Mucosa of rectum (tissue), 2 donors: ENCODE data around the gene ANKRD18A.
"Not testable (repeated sequence)": the region's sequence is repeated elsewhere in the genome, so short reads cannot be mapped to it uniquely, and the experiment has no call there.

ENCODE experiments used
- H3K27ac ChIP-seq, 2 donors: one replicate each; pipeline ENCODE4 v1.7.0; 2013; ENCODE audit warnings: inconsistent platforms in 2 of 2, low read depth in 2 of 2, low read length in 2 of 2
- H3K27me3 ChIP-seq, 2 donors: one replicate each; pipeline ENCODE4 v1.7.0; 2013; ENCODE audit warnings: low read length in 2 of 2; ENCODE audit not compliant: control insufficient read depth in 2 of 2, insufficient read depth in 2 of 2
- H3K36me3 ChIP-seq, 2 donors: one replicate each; pipeline ENCODE4 v1.7.0; 2013; ENCODE audit warnings: low read length in 2 of 2; ENCODE audit not compliant: control insufficient read depth in 2 of 2, insufficient read depth in 2 of 2
- H3K4me1 ChIP-seq, 2 donors: one replicate each; pipeline ENCODE4 v1.7.0; 2013; ENCODE audit warnings: low read length in 2 of 2, mild to moderate bottlenecking in 1 of 2; ENCODE audit not compliant: control insufficient read depth in 2 of 2, insufficient read depth in 2 of 2
- H3K4me3 ChIP-seq, 2 donors: one replicate each; pipeline ENCODE4 v1.7.0; 2013; ENCODE audit warnings: low read length in 2 of 2
- H3K9ac ChIP-seq, 2 donors: one replicate each; pipeline ENCODE4 v1.7.0; 2013; ENCODE audit warnings: low read length in 2 of 2, low read depth in 1 of 2, mild to moderate bottlenecking in 1 of 2
- H3K9me3 ChIP-seq, 2 donors: one replicate each; pipeline ENCODE4 v1.7.0; 2013; ENCODE audit warnings: low read length in 2 of 2; ENCODE audit not compliant: control insufficient read depth in 2 of 2
- donor health status: healthy.
- donor health status: Normal muscosa, but diverticular disease.

The ANKRD18A gene

DNA sequence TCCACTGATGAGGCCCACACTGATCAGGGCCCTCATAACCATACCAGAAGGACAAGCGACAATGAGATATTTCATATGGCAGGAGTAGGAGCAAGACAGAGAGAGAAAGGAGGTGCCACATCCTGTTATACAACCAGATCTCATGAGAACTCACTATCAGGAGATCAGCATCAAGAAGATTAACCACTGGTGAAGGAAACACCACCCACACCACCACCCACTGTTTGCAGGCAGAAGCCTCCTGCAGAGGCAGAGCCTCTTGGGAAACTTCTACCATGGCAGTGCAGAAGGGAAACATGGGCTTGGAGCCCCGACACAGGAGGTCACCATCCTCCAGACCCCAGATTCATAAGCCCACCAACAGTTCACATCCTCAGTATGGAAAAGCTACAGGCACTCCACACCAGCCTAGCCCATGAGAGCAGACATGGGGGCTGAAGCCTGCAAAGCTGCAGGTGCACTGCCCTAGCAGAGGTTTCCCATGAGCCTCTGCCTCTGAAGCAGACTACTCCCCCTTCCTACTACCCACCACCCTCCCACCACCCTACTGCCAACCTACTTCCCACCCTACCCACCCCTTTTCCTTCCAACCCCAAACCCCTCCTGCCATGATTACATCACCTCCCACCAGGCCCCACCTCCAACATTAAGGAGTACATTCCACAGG, 73.8 kb downstream of the ANKRD18A start:
- H3K4me3 ChIP-seq, H3K9me3 ChIP-seq, H3K9ac ChIP-seq, H3K36me3 ChIP-seq, H3K4me1 ChIP-seq, H3K27me3 ChIP-seq, H3K27ac ChIP-seq: not testable (repeated sequence)

- not testable (repeated sequence) for H3K27ac ChIP-seq, H3K27me3 ChIP-seq, H3K4me3 ChIP-seq, H3K36me3 ChIP-seq, H3K9ac ChIP-seq, H3K4me1 ChIP-seq, H3K9me3 ChIP-seq
Observed at GRCh38 chr9:38540535-38540934, 79.9 kb downstream of the ANKRD18A start.

DNA sequence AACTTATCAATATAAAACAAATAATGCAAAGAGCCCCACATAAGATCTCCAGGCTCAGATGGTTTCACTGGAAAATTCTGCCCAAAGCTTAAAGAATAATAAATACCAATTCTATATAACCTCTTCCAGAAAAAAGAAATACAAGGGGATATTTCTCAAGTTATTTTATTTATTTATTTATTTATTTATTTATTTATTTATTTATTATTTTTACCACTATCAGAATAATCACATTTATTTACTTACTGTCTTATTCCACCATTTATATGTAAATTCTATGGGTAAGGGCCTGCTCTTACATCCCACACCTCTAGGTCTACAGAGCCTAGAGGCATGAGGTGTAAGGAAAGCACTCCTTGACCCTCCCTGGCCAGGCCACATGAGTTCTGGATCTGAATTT, 91.1 kb downstream of the ANKRD18A start:
- H3K9ac ChIP-seq = no peak overlapping the region
- H3K4me3 ChIP-seq = no peak overlapping the region
- no peaks in the 10 kb centered on the region for H3K36me3 ChIP-seq
- no peak overlapping the region for H3K27ac ChIP-seq
- no peaks in the 10 kb centered on the region for H3K27me3 ChIP-seq
- H3K9me3 ChIP-seq = no peaks in the 10 kb centered on the region
- no peaks in the 10 kb centered on the region for H3K4me1 ChIP-seq

- H3K27me3 ChIP-seq = no peaks in the 10 kb centered on the region
- no peak overlapping the region for H3K27ac ChIP-seq
- H3K36me3 ChIP-seq = no peaks in the 10 kb centered on the region
- H3K9ac ChIP-seq = no peak overlapping the region
- no peaks in the 10 kb centered on the region for H3K9me3 ChIP-seq
- no peaks in the 10 kb centered on the region for H3K4me1 ChIP-seq
- H3K4me3 ChIP-seq = no peak overlapping the region
Observed at GRCh38 chr9:38527503-38527902, 92.9 kb downstream of the ANKRD18A start.

DNA sequence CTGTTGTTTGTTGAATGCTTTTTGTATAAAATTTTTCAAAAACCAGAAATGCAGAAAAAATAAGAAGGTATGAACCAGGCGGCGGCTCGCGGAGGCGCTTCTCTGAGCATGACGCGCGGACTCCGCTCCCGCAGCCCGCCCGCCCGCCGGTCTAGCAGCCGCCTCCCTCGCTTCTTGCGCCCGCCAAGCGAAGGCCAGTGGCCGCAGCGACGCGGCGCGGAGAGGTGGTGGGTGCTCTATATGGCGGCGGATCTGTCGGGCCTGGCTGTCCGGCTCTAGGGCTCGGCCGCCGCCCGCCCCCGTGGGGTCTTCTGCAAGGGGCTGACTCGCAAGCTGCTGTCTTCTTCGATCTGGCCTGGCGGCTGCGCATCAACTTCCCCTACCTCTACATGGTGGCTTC, 93.8 kb downstream of the ANKRD18A start:
- no peak overlapping the region for H3K27ac ChIP-seq
- no peaks in the 10 kb centered on the region for H3K27me3 ChIP-seq
- no peaks in the 10 kb centered on the region for H3K9me3 ChIP-seq
- no peaks in the 10 kb centered on the region for H3K36me3 ChIP-seq
- no peak overlapping the region for H3K9ac ChIP-seq
- H3K4me3 ChIP-seq = no peak overlapping the region
- no peaks in the 10 kb centered on the region for H3K4me1 ChIP-seq

GRCh38 chr9:38523121-38523520, 97.3 kb downstream of the ANKRD18A start:
- H3K27me3 ChIP-seq = no peaks in the 10 kb centered on the region
- no peak overlapping the region for H3K27ac ChIP-seq
- no peaks in the 10 kb centered on the region for H3K36me3 ChIP-seq
- no peaks in the 10 kb centered on the region for H3K4me1 ChIP-seq
- H3K9me3 ChIP-seq = no peaks in the 10 kb centered on the region
- H3K9ac ChIP-seq = no peak overlapping the region
- H3K4me3 ChIP-seq = no peak overlapping the region

DNA sequence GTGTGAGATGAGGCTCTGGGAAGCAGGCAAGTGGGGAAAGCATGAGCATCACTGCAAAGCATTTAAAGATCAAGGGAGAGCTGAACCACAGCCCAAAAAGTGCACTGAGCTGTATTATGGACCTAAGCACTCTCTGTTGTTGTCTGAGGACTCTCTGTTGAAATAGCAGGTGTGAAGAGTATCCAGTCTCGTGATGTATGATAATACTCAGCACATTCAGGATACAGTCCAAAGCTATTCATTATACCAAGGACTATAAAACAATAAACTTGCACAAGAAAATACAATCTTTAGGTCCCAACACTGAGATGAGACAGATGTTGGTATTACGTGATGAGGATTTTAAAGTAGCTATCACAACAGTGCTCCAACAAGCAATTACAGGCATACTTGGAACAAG, 98.6 kb downstream of the ANKRD18A start:
- H3K9me3 ChIP-seq = no peaks in the 10 kb centered on the region
- no peak overlapping the region for H3K4me3 ChIP-seq
- no peaks in the 10 kb centered on the region for H3K27me3 ChIP-seq
- no peak overlapping the region for H3K9ac ChIP-seq
- H3K36me3 ChIP-seq = no peaks in the 10 kb centered on the region
- H3K4me1 ChIP-seq = no peaks in the 10 kb centered on the region
- no peak overlapping the region for H3K27ac ChIP-seq
